ENCODE data around the gene NXPE4.
"Not testable (repeated sequence)": the region's sequence is repeated elsewhere in the genome, so short reads cannot be mapped to it uniquely, and the experiment has no call there.

The NXPE4 gene

DNA sequence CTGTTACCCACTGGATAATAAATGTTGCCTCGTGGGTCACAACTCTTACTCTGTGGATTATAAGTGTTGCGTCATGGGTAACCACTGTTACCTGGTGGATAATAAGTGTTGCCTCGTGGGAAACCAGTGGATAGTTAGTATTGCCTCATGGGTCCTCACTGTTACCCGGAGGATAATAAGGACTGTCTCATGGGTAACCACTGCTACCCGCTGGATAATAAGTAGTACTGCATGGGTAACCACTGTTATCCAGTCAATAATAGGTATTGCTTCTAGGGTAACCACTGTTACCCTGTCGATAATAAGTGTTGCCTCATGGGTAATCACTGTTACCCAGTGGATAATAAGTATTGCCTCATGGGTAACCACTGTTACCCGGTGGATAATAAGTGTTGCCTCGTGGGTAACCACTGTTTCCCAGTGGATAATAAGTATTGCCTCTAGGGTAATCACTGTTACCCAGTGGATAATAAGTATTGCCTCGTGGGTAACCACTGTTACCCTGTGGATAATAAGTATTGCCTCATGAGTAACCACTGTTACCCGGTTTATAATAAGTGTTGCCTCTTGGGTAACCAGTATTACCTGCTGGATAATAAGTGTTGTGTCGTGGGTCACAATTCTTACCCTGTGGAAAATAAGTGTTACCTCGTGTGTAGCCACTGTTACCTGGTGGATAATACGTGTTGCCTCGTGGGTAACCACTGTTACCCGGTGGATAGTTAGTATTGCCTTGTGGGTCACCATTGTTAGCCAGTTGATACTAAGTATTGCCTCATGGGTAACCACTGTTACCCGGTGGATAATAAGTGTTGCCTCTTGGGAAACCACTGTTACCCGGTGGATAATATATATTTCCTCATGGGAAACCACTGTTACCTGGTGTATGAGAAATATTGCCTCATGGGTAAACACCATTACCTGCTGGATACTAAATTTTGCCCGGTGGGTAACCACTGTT lies 15.7 kb upstream of the NXPE4 start:
- DNase-seq (ENCODE audit: low read depth in 1 of 2, low spot score in 1 of 2): no peak

- DNase-seq (ENCODE audit: low read depth in 1 of 2, low spot score in 1 of 2): no peak
Observed at GRCh38 chr11:114610550-114610949, 15.0 kb upstream of the NXPE4 start.

DNA sequence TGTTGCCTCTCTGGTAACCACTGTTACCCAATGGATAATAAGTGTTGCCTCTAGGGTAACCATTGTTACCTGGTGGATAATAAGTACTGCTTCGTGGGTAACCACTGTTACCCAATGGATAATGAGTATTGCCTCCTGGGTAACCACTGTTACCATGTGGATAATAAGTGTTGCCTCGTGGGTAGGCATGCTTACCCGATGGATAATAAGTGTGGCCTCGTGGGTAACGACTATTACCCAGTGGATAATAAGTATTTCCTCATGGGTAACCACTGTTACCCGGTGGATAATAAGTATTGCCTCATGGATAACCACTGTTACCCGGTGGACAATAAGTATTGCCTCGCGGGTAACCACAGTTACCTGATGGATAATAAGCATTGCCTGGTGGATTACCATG lies 13.8 kb upstream of the NXPE4 start:
- DNase-seq (ENCODE audit: low read depth in 1 of 2, low spot score in 1 of 2): no peak

DNA sequence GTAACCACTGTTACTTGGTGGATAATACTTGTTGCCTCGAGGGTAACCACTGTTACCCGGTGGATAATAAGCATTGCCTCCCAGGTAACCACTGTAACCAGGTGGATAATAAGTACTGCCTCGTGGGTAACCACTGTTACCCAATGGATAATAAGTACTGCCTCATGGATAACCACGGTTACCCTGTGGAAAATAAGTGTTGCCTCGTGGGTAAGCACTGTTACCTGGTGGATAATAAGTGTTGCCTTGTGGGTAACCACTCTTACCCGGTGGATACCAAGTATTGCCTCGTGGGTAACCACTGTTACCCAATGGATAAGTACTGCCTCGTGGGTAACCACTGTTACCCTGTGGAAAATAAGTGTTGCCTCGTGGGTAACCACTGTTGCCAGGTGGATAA lies 13.0 kb upstream of the NXPE4 start:
- DNase-seq (ENCODE audit: low read depth in 1 of 2, low spot score in 1 of 2): not testable (repeated sequence)

- no peak for DNase-seq (ENCODE audit: low read depth in 1 of 2, low spot score in 1 of 2)
Observed at GRCh38 chr11:114607753-114608459, 12.3 kb upstream of the NXPE4 start.

DNA sequence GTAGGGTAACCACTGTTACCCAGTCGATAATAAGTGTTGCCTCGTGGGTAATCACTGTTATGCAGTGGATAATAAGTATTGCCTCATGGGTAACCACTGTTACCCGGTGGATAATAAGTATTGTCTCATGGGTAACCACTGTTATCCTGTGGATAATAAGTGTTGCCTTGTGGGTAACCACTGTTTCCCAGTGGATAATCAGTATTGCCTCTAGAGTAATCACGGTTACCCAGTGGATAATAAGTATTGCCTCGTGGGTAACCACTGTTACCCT lies 11.2 kb upstream of the NXPE4 start:
- not testable (repeated sequence) for DNase-seq (ENCODE audit: low read depth in 1 of 2, low spot score in 1 of 2)

GRCh38 chr11:114606003-114606801 lies 10.6 kb upstream of the NXPE4 start:
- DNase-seq (ENCODE audit: low read depth in 1 of 2, low spot score in 1 of 2): no peak

GRCh38 chr11:114605370-114605769 lies 9.8 kb upstream of the NXPE4 start:
- DNase-seq (ENCODE audit: low read depth in 1 of 2, low spot score in 1 of 2): no peak

GRCh38 chr11:114604886-114605285 lies 9.3 kb upstream of the NXPE4 start:
- DNase-seq (ENCODE audit: low read depth in 1 of 2, low spot score in 1 of 2): no peak

GRCh38 chr11:114604179-114604813 lies 8.7 kb upstream of the NXPE4 start:
- DNase-seq (ENCODE audit: low read depth in 1 of 2, low spot score in 1 of 2): no peak

GRCh38 chr11:114603151-114603550 lies 7.6 kb upstream of the NXPE4 start:
- not testable (repeated sequence) for DNase-seq (ENCODE audit: low read depth in 1 of 2, low spot score in 1 of 2)

DNA sequence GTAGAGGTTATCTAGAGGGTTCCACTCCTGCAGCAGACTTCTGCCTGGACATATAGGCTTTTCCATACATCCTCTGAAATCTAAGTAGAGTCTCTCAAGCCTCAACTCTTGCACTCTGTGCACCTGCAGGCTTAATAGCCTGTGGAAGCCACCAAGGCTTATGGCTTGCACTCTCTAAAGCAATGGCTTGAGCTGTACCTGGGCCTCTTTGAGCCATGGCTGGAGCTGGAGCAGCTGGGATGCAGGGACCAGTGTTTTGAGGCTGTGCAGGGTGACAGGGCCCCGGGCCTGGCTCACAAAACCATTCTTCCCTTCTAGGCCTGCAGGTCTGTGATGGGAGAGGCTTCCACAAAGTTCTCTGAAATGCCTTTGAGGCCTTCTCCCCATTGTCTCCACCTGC lies 2.9 kb upstream of the NXPE4 start:
- DNase-seq (ENCODE audit: low read depth in 1 of 2, low spot score in 1 of 2): no peak

GRCh38 chr11:114596175-114596919 lies 761 bp upstream of the NXPE4 start:
- no peak for DNase-seq (ENCODE audit: low read depth in 1 of 2, low spot score in 1 of 2)

GRCh38 chr11:114594703-114595102 lies 883 bp downstream of the NXPE4 start:
- DNase-seq (ENCODE audit: low read depth in 1 of 2, low spot score in 1 of 2): no peak

- DNase-seq (ENCODE audit: low read depth in 1 of 2, low spot score in 1 of 2): no peak
Observed at GRCh38 chr11:114587398-114587953, 8.1 kb downstream of the NXPE4 start.

- DNase-seq (ENCODE audit: low read depth in 1 of 2, low spot score in 1 of 2): no peak
Observed at GRCh38 chr11:114586797-114587196, 8.8 kb downstream of the NXPE4 start.

DNA sequence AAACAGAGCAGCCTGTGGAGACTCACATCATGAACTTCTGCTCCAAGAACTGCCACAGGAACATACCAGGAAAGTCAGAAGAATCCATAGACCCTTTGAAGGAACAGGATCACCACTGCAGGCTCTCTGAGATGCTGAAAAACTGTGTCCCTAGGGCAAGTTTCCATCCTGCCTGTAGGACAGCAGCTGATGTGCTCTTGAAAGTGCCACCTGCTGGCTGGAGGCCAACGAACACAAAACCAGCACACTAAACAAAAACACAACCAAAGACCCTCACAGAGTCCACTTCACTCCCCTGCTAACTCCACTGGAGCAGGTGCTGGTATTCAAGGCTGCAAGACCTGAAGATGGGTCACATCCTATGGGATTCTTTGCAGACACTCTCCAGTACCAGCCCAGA lies 23.9 kb downstream of the NXPE4 start:
- no peak for DNase-seq (ENCODE audit: low read depth in 1 of 2, low spot score in 1 of 2)

GRCh38 chr11:114569801-114570200 lies 25.8 kb downstream of the NXPE4 start:
- no peak for DNase-seq (ENCODE audit: low read depth in 1 of 2, low spot score in 1 of 2)

DNA sequence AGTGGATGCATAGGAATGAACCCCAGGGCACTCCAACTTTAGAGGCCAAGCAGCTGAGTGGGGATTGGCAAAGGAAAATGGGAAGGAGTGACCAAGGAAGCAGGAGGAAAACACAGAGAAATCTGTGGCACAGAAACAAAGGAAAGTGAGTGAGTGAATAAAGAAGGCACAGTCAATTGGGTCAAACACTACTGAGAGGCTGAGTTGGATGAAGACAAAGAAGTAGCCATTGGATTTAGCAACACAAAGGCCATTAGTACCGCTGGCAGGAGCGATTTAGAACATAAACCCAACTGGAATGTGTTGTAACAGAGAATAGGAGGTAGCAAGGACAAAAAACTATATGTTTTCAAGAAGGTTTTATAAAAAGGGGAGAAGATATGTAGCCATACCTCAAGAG lies 29.3 kb downstream of the NXPE4 start:
- no peak for DNase-seq (ENCODE audit: low read depth in 1 of 2, low spot score in 1 of 2)

GRCh38 chr11:114564831-114565230 lies 30.8 kb downstream of the NXPE4 start:
- no peak for DNase-seq (ENCODE audit: low read depth in 1 of 2, low spot score in 1 of 2)
